Hepatocyte (in vitro differentiated cells): ENCODE measurements around the gene FAR2. TPM values are rescaled to one million over a fixed set of nuclear protein-coding genes. Genes with fewer than 3 reads are reported as not detected.

Experiments used
- DNase-seq: peaks from one replicate; pipeline ENCODE4 v3.0.0-alpha.2; 2016; ENCODE audit warnings: low spot score
- H2AFZ ChIP-seq: fragments of 200-600 bp; sonication (generic); 2 replicates; pipeline ENCODE4 v1.6.0; 2016; ENCODE audit warnings: antibody characterized with exemption, mild to moderate bottlenecking
- H3K27ac ChIP-seq: fragments of 200-600 bp; sonication (generic); 2 replicates; pipeline ENCODE4 v1.5.1; 2016; ENCODE audit warnings: mild to moderate bottlenecking
- H3K27me3 ChIP-seq: fragments of 200-600 bp; sonication (generic); 2 replicates; pipeline ENCODE4 v1.6.1; 2016
- H3K36me3 ChIP-seq: fragments of 200-600 bp; sonication (generic); replicated peaks from 2 replicates; pipeline ENCODE4 v1.5.1; 2016; ENCODE audit warnings: low read depth; ENCODE audit not compliant: insufficient read depth
- H3K4me1 ChIP-seq: fragments of 200-600 bp; sonication (generic); 2 replicates; pipeline ENCODE4 v1.5.1; 2016; ENCODE audit warnings: mild to moderate bottlenecking, moderate library complexity; ENCODE audit not compliant: insufficient read depth
- H3K4me2 ChIP-seq: fragments of 200-600 bp; sonication (generic); 2 replicates; pipeline ENCODE4 v1.6.0; 2016
- H3K4me3 ChIP-seq: fragments of 200-600 bp; sonication (generic); 2 replicates; pipeline ENCODE4 v1.5.1; 2016; ENCODE audit warnings: mild to moderate bottlenecking
- H3K79me2 ChIP-seq: fragments of 200-600 bp; sonication (generic); 2 replicates; pipeline ENCODE4 v1.6.0; 2017; ENCODE audit warnings: mild to moderate bottlenecking
- H3K9me2 ChIP-seq: fragments of 200-600 bp; sonication (generic); replicated peaks from 2 replicates; pipeline ENCODE4 v1.6.0; 2017; ENCODE audit warnings: mild to moderate bottlenecking; ENCODE audit not compliant: insufficient read depth
- H3K9me3 ChIP-seq: fragments of 200-600 bp; sonication (generic); 2 replicates; pipeline ENCODE4 v1.5.1; 2016; ENCODE audit warnings: low read depth, mild to moderate bottlenecking
- H4K20me1 ChIP-seq: fragments of 200-600 bp; sonication (generic); 2 replicates; pipeline ENCODE4 v1.6.0; 2016; ENCODE audit warnings: mild to moderate bottlenecking; ENCODE audit not compliant: insufficient read depth, poor library complexity, severe bottlenecking
- CTCF ChIP-seq: fragments of 200-600 bp; sonication (generic); IDR thresholded peaks from 2 replicates; pipeline ENCODE4 v1.5.1; 2016; ENCODE audit warnings: antibody characterized with exemption, mild to moderate bottlenecking; ENCODE audit not compliant: poor library complexity
- EZH2 ChIP-seq: fragments of 200-600 bp; sonication (generic); IDR thresholded peaks from 2 replicates; pipeline ENCODE4 v1.6.1; 2016; ENCODE audit warnings: antibody characterized with exemption, mild to moderate bottlenecking, borderline replicate concordance
- EZH2phosphoT487 ChIP-seq: fragments of 200-600 bp; sonication (generic); IDR thresholded peaks from one replicate; pipeline ENCODE4 v1.6.1; 2018; ENCODE audit warnings: antibody characterized with exemption, mild to moderate bottlenecking, low read depth, moderate library complexity; ENCODE audit not compliant: unreplicated experiment, severe bottlenecking
- WGBS: methylation state at CpG from one replicate; pipeline ENCODE4 v1.1.6; 2016; ENCODE audit warnings: low lambda C conversion rate; ENCODE audit errors: missing lambda C conversion rate; 5-methylcytosine and 5-hydroxymethylcytosine counted together
- polyA plus RNA-seq: library from polyadenylated mRNA; unstranded; fragments of >200 nt; fragmentation: Nextera tagmentation; extraction: Ambion mirVana; gene quantifications from 2 replicates; pipeline ENCODE4 v1.2.1, GENCODE V29; 2016
- total RNA-seq: library from RNA; depleted of rRNA; stranded (reverse); fragments of >200 nt; gene quantifications from 2 replicates; pipeline ENCODE4 v1.2.3, GENCODE V29; 2014

The FAR2 gene
- total and polyA plus RNA-seq, 2 experiments from 2014 or later: 2.4 to 5.2 TPM

- H3K4me1 ChIP-seq: no peaks in the 10 kb centered on the region
- no peak for DNase-seq
- H3K4me2 ChIP-seq: no peak overlapping the region
- no peaks in the 10 kb centered on the region for H4K20me1 ChIP-seq
- no peaks in the 10 kb centered on the region for H3K9me2 ChIP-seq
- H3K27me3 ChIP-seq: no peaks in the 10 kb centered on the region
- WGBS: 45% methylated on average over 2 of the region's 2 CpGs
- no peak overlapping the region for H3K4me3 ChIP-seq
- no peaks in the 10 kb centered on the region for H3K9me3 ChIP-seq
- TF ChIP-seq CTCF: no peak
- TF ChIP-seq EZH2phosphoT487: no peak
- no peak for TF ChIP-seq EZH2
- no peak overlapping the region for H3K27ac ChIP-seq
- H2AFZ ChIP-seq: no peak overlapping the region
- H3K79me2 ChIP-seq: no peaks in the 10 kb centered on the region
- no peaks in the 10 kb centered on the region for H3K36me3 ChIP-seq
These were observed 76.8 kb downstream of the FAR2 start for GRCh38 chr12:29225834-29226233.

DNA sequence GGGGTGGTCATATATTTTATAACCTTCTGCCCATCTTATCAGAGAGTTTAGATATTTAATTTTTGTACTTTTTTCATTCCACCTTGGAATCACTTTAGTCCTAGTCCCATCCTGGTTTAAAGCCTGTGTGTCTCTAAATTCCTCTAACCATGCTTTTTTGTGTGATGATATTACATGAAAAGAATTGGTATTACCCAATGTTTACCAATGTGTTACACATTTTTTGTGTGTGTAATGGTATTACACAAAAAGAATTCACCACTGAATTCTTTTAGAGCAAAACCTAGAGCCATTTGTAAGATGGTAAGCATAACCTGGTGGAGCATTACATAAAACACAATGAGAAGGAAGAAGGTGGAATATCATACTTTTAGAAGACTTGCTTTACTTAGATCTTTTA, 77.5 kb downstream of the FAR2 start:
- Histone ChIP-seq H3K9me3 (no peaks in the 10 kb centered on the region), H3K4me1 (no peaks in the 10 kb centered on the region), H3K4me2 (no peak overlapping the region), H3K27ac (no peak overlapping the region), H3K27me3 (no peaks in the 10 kb centered on the region), H3K4me3 (no peak overlapping the region), H3K36me3 (no peaks in the 10 kb centered on the region), H2AFZ (no peak overlapping the region), H3K9me2 (no peaks in the 10 kb centered on the region), H3K79me2 (no peaks in the 10 kb centered on the region), H4K20me1 (no peaks in the 10 kb centered on the region)
- no peak for DNase-seq
- TF ChIP-seq CTCF: no peak
- TF ChIP-seq EZH2phosphoT487: no peak
- TF ChIP-seq EZH2: no peak

GRCh38 chr12:29228474-29229157, 79.5 kb downstream of the FAR2 start:
- no peaks in the 10 kb centered on the region for H3K4me1 ChIP-seq
- no peaks in the 10 kb centered on the region for H3K36me3 ChIP-seq
- no peak overlapping the region for H3K4me2 ChIP-seq
- no peak overlapping the region for H3K4me3 ChIP-seq
- DNase-seq: no peak
- H4K20me1 ChIP-seq: no peaks in the 10 kb centered on the region
- no peaks in the 10 kb centered on the region for H3K27me3 ChIP-seq
- 58% methylated on average over 9 of the region's 9 CpGs for WGBS
- H3K79me2 ChIP-seq: no peaks in the 10 kb centered on the region
- no peaks in the 10 kb centered on the region for H3K9me2 ChIP-seq
- H3K9me3 ChIP-seq: no peaks in the 10 kb centered on the region
- TF ChIP-seq EZH2 (no peak), CTCF (no peak)
- no peak overlapping the region for H3K27ac ChIP-seq
- H2AFZ ChIP-seq: no peak overlapping the region

DNA sequence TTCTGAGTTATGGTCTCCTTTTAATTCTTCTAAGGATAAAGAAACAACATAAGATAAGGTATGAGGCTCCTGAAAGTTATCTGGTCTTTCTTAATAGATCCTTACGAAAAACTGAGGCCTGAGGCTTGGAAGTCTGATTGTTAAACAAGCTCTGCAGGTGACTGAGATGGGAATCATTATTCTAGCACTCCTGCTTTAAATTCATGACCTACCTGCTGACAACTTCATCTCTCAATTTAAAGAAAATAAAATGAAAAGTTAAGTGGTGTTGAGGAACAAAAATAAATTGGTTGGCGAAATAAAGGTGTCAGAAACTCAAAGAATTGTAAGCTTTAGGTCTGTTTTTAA, 80.1 kb downstream of the FAR2 start:
- Histone ChIP-seq H3K79me2 (no peaks in the 10 kb centered on the region), H3K4me1 (no peaks in the 10 kb centered on the region), H4K20me1 (no peaks in the 10 kb centered on the region), H3K4me2 (no peak overlapping the region), H3K27ac (no peak overlapping the region), H3K9me2 (no peaks in the 10 kb centered on the region), H3K4me3 (no peak overlapping the region), H2AFZ (no peak overlapping the region), H3K27me3 (no peaks in the 10 kb centered on the region), H3K36me3 (no peaks in the 10 kb centered on the region), H3K9me3 (no peaks in the 10 kb centered on the region)
- DNase-seq: no peak
- no peak for TF ChIP-seq CTCF
- TF ChIP-seq EZH2phosphoT487: no peak
- no peak for TF ChIP-seq EZH2
- 86% methylated on average over 2 of the region's 2 CpGs for WGBS
